ENCODE results near the gene CAV1. TPM values are rescaled to one million over a fixed set of nuclear protein-coding genes. Genes with fewer than 3 reads are reported as not detected.

CAV1 gene
- total RNA-seq, 1 donor from 2014 or later = 502 TPM

DNA sequence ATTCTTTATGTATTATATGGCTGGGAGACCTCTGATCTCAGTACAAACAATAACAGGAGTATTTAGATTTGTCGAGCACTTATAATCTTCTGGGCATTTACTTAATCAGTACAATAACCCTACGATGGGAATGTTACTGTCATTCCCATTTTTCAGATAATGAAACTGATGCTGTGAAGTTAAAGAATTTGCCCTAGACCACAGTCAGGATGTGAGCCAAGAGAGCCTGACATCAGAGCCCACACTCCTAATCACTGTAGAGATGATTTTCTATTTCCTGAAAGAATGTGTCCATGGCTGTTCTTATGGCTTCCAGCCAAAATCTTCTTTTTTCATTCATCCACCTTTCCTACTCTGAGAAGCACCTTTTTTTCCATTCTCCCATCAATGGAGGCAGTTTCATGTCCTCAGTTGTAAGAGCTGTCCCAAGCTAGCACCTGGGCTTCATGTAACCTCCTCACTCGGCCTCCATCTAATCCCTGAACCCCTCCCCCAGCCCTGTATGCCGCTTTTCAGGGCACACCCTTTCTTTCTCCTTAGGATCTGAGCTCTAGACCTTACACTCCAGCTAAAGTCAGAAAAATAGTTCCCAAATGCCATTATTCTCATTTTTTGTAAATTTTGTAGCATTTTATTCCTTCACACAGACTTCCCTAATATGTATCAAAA, 12.2 kb upstream of the CAV1 start:
- no peak for DNase-seq (ENCODE audit: extremely low spot score, unreplicated experiment)
- Mint-ChIP-seq H3K27me3 (ENCODE audit: unreplicated experiment) (no peaks in the 10 kb centered on the region), H3K36me3 (ENCODE audit: unreplicated experiment) (peaks cover 10% of the 10 kb centered on the region), H3K4me3 (ENCODE audit: unreplicated experiment) (peak overlapping the region; percentile 68), H3K4me1 (ENCODE audit: unreplicated experiment) (peaks cover 48% of the 10 kb centered on the region), H3K9me3 (ENCODE audit: unreplicated experiment) (no peaks in the 10 kb centered on the region), H3K27ac (ENCODE audit: unreplicated experiment) (peak overlapping the region; percentile 94)
- TF ChIP-seq, protein P1, sequence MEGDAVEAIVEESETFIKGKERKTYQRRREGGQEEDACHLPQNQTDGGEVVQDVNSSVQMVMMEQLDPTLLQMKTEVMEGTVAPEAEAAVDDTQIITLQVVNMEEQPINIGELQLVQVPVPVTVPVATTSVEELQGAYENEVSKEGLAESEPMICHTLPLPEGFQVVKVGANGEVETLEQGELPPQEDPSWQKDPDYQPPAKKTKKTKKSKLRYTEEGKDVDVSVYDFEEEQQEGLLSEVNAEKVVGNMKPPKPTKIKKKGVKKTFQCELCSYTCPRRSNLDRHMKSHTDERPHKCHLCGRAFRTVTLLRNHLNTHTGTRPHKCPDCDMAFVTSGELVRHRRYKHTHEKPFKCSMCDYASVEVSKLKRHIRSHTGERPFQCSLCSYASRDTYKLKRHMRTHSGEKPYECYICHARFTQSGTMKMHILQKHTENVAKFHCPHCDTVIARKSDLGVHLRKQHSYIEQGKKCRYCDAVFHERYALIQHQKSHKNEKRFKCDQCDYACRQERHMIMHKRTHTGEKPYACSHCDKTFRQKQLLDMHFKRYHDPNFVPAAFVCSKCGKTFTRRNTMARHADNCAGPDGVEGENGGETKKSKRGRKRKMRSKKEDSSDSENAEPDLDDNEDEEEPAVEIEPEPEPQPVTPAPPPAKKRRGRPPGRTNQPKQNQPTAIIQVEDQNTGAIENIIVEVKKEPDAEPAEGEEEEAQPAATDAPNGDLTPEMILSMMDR (IDR thresholded peaks at IDR 0.05) = no peak

DNA sequence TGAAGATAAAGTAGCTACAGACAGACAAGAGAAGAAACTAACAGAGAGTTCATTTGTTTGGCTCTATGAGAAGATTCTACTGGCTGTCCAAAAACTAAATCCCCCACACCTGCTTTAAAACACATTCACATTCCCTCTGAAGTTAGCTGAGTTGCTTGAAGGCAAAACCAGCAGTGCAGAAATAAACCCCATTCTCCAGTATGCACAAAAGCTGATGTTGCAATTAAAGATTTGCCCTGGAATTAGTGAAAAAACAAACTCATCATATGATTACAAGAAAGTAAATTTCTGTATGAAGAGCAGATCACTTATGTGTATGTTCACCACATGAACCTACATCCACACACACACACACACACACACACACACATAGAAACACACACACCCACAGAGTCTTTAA, 9.3 kb upstream of the CAV1 start:
- Mint-ChIP-seq H3K4me1 (ENCODE audit: unreplicated experiment) (peaks cover 39% of the 10 kb centered on the region), H3K36me3 (ENCODE audit: unreplicated experiment) (no peaks in the 10 kb centered on the region), H3K9me3 (ENCODE audit: unreplicated experiment) (no peaks in the 10 kb centered on the region), H3K4me3 (ENCODE audit: unreplicated experiment) (no peak overlapping the region), H3K27me3 (ENCODE audit: unreplicated experiment) (no peaks in the 10 kb centered on the region), H3K27ac (ENCODE audit: unreplicated experiment) (no peak overlapping the region)
- no peak for DNase-seq (ENCODE audit: extremely low spot score, unreplicated experiment)
- TF ChIP-seq, protein P1 (IDR thresholded peaks at IDR 0.05) = no peak

DNA sequence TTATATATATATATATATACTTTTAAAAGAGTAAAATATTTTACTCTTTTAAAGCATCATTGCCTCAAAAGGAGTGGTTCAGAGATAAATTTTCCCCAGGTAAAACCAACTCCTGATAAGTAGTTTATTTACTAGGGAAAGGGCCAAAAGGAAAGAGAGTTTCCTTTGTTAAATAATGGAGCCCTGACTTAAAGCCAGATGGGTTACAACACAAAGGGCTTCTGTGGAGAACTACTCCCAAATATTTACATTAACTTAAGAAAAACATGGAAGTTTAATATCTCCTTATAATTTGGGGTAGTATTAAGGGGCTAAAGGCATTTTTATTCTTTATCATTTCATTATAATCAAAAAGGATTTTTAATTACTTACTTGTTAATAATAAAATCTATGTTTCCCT, 8.5 kb upstream of the CAV1 start:
- H3K27me3 Mint-ChIP-seq (ENCODE audit: unreplicated experiment) = no peaks in the 10 kb centered on the region
- no peaks in the 10 kb centered on the region for H3K36me3 Mint-ChIP-seq (ENCODE audit: unreplicated experiment)

DNA sequence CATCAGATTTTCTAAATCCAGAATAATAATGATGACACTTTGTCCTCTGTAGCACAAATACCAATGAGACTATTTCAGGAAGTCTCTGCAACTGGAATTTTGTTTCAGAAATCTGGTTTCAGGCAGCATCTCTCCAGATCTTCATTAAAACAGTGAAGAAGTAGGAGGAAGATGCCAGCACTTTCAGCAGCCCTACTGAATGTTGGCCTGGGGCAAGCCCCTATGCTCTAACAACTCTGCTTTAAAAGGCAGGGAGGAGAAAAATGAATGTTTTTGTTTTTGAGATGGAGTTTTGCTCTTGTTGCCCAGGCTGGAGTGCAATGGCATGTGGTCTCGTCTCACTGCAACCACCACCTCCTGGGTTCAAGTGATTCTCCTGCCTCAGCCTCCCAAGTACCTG, 7.2 kb upstream of the CAV1 start:
- H3K27ac Mint-ChIP-seq (ENCODE audit: unreplicated experiment) = peak overlapping the region; percentile 50
- no peaks in the 10 kb centered on the region for H3K9me3 Mint-ChIP-seq (ENCODE audit: unreplicated experiment)
- peaks cover 37% of the 10 kb centered on the region for H3K4me1 Mint-ChIP-seq (ENCODE audit: unreplicated experiment)
- no peaks in the 10 kb centered on the region for H3K27me3 Mint-ChIP-seq (ENCODE audit: unreplicated experiment)
- TF ChIP-seq, protein P1 (IDR thresholded peaks at IDR 0.05) = no peak
- no peak for DNase-seq (ENCODE audit: extremely low spot score, unreplicated experiment)
- H3K4me3 Mint-ChIP-seq (ENCODE audit: unreplicated experiment) = no peak overlapping the region
- H3K36me3 Mint-ChIP-seq (ENCODE audit: unreplicated experiment) = no peaks in the 10 kb centered on the region

More for the DNA sequence above, 8.5 kb upstream of the CAV1 start:
- no peaks in the 10 kb centered on the region for H3K9me3 Mint-ChIP-seq (ENCODE audit: unreplicated experiment)
- TF ChIP-seq, protein P1 (IDR thresholded peaks at IDR 0.05) = no peak
- no peak overlapping the region for H3K27ac Mint-ChIP-seq (ENCODE audit: unreplicated experiment)
- no peak overlapping the region for H3K4me3 Mint-ChIP-seq (ENCODE audit: unreplicated experiment)
- peaks cover 37% of the 10 kb centered on the region for H3K4me1 Mint-ChIP-seq (ENCODE audit: unreplicated experiment)
- DNase-seq (ENCODE audit: extremely low spot score, unreplicated experiment) = no peak

DNA sequence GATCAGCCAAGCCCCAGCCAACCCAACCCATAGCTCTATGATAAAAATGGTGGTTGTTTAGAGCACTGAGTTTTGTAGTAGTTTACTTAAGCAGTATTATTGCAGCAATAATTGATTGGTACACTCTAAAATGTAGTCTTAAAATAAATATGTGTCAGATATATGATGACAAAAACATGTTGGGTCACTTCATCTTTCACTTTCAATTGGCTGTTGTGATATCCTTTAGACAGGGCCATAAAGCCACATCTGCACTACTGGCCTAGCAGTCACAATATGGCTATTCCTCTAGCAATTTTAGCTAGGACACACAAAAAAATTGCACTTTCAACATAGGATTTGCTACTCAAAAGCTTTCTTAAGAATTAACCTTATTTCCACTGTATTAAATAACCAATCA, 5.9 kb upstream of the CAV1 start:
- H3K27ac Mint-ChIP-seq (ENCODE audit: unreplicated experiment) = no peak overlapping the region
- peaks cover 41% of the 10 kb centered on the region for H3K4me1 Mint-ChIP-seq (ENCODE audit: unreplicated experiment)
- no peaks in the 10 kb centered on the region for H3K36me3 Mint-ChIP-seq (ENCODE audit: unreplicated experiment)
- H3K27me3 Mint-ChIP-seq (ENCODE audit: unreplicated experiment) = no peaks in the 10 kb centered on the region
- no peak overlapping the region for H3K4me3 Mint-ChIP-seq (ENCODE audit: unreplicated experiment)
- DNase-seq (ENCODE audit: extremely low spot score, unreplicated experiment) = no peak
- no peaks in the 10 kb centered on the region for H3K9me3 Mint-ChIP-seq (ENCODE audit: unreplicated experiment)
- TF ChIP-seq, protein P1 (IDR thresholded peaks at IDR 0.05) = no peak

Measured in osteocyte (in vitro differentiated cells).